SJSA1 (cell line): Measurements from ENCODE around the gene DBT. TPM values are rescaled to one million over a fixed set of nuclear protein-coding genes. Genes with fewer than 3 reads are reported as not detected.
A peak's percentile ranks its signal among the peaks of the same experiment; 100 is the strongest.
"Not testable (repeated sequence)": the region's sequence is repeated elsewhere in the genome, so short reads cannot be mapped to it uniquely, and the experiment has no call there.

Source experiments
- DNase-seq, 2 experiments: peaks; one replicate each; pipeline ENCODE4 v3.0.0-alpha.2; 2015 to 2020; ENCODE audit warnings: low spot score in 2 of 2, low read depth in 1 of 2
- H3K27ac ChIP-seq: fragments of 250-450 bp; sonication (Bioruptor Pico); 2 replicates; pipeline ENCODE4 v1.5.1; 2020; ENCODE audit warnings: mild to moderate bottlenecking, moderate library complexity
- H3K27me3 ChIP-seq: fragments of 250-450 bp; sonication (Bioruptor Pico); replicated peaks from 2 replicates; pipeline ENCODE4 v1.5.1; 2020; ENCODE audit warnings: mild to moderate bottlenecking, moderate library complexity
- H3K36me3 ChIP-seq: fragments of 250-450 bp; sonication (Bioruptor Pico); 2 replicates; pipeline ENCODE4 v1.5.1; 2020; ENCODE audit warnings: mild to moderate bottlenecking
- H3K4me1 ChIP-seq: fragments of 250-450 bp; sonication (Bioruptor Pico); replicated peaks from 2 replicates; pipeline ENCODE4 v1.6.1; 2021; ENCODE audit warnings: mild to moderate bottlenecking
- H3K4me3 ChIP-seq: fragments of 250-450 bp; sonication (Bioruptor Pico); 2 replicates; pipeline ENCODE4 v1.5.1; 2020; ENCODE audit warnings: mild to moderate bottlenecking
- H3K9me3 ChIP-seq: fragments of 250-450 bp; sonication (Bioruptor Pico); replicated peaks from 2 replicates; pipeline ENCODE4 v1.5.1; 2020; ENCODE audit warnings: mild to moderate bottlenecking
- total RNA-seq: library from RNA; depleted of rRNA; stranded (reverse); fragments of >200 nt; shearing (Covaris generic); gene quantifications from 2 replicates; pipeline ENCODE4 v1.2.3, GENCODE V29; 2014; rRNA removed

The DBT gene
- 6.2 and 6.8 TPM in 2 replicates for total RNA-seq

DNA sequence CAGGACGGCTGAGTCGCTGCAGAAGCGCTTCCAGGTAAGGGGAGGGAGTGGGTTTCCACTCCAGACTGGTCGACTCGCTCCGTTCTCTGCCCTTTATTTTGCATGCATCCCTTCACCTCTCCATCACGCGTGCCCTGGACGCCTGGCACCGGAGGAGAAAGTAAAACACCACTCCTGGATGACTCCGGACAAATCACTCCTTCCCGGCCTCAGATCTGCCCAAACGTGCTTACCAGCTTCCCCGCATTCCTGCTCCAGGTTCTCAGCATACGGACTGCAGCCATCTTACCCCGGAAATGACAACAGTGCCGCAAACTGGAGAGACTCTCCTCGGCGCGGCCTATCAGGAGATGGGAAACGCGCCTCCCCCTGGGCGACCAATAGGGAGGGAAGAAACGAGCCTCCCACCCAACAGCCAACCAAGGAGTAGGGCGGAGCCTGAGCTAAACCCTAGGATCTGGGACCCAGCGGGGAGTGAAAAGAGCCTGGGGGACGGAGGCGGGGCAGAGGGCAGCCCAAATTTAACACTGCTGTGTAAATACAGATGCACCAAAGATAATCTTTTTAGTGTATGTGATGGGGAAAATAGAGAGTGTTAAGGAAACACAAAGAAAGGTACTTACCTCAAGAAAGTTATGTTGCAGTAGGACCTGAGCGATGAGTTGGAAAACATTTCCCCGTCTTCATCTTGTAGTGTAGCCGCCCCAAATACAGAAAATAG is at the start of gene DBT:
DBT (minus strand) TSS at position 298 of the 721 bp plus-strand sequence; CDS start at position 284, 14 bp downstream.
- Histone ChIP-seq H3K4me3 (peak within 1 kb of the TSS; percentile 59), H3K36me3 (no peaks in the 10 kb centered on the region; the same call in 1 of the 2 replicates), H3K9me3 (no peaks in the 10 kb centered on the region), H3K27ac (peak within 1 kb of the TSS; percentile 34), H3K27me3 (no peaks in the 10 kb centered on the region; the same call in 1 of the 2 replicates), H3K4me1 (peaks cover 10% of the 10 kb centered on the region)
- peak; percentile 89 to 94 for DNase-seq

DNA sequence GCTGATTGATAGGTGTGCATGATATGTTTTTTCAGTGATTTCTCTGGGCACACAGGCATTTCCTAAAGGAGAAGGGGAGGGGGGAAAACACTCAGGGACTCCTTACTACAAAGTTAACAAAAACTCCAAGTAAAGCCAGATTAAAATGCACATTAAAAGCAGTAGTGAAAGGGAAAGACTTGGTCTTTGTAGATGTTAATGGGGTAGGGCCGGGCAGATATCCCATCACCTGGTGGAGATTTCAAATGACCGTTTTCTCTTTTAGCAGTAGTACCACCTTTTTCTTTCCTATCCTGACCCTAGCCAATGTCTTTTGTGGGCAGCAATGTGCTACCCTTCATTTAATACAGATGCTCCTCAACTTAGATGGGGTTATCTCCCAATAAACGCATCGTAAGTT is 48.9 kb upstream of the DBT start:
- Histone ChIP-seq H3K4me3 (no peak overlapping the region), H3K27ac (no peak overlapping the region), H3K36me3 (no peaks in the 10 kb centered on the region), H3K4me1 (no peaks in the 10 kb centered on the region), H3K9me3 (no peaks in the 10 kb centered on the region), H3K27me3 (no peaks in the 10 kb centered on the region)
- no peak for DNase-seq

DNA sequence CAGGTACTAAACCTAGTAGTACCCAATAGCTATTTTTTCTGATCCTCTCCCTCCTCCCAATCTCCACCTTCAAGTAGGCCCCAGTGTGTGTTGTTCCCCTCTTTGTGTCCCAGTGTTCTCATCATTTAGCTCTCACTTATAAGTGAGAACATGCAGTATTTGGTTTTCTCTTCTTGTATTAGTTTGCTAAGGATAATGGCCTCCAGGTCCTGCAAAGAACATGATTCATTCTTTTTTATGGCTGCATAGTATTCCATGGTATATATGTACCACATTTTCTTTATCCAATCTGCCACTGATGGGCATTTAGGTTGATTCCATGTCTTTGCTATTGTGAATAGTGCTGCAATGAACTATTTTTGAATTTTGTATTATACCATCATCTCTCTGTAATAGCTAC is 47.4 kb upstream of the DBT start:
- H3K4me3 ChIP-seq, H3K27me3 ChIP-seq: not testable (repeated sequence)

DNA sequence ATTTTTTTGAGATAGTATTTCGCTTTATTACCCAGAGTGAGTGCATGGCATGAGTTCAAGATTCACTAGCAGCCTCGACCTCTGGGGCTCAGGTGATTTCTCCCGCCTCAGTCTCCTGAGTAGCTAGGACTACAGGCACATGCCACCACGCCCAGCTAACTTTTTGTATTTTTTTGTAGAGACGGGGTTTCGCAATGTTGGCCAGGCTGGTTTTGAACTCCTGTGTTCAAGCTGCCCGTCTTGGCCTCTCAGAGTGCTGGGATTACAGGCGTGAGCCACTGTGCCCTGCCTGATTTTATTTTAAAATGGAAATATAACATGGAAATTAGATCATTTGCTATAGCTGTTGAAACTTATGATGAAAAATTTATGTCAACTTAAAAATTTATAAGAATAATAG is 46.5 kb upstream of the DBT start:
- peaks cover 5% of the 10 kb centered on the region for H3K4me1 ChIP-seq
- DNase-seq, result no peak
- H3K4me3 ChIP-seq, result no peak overlapping the region
- H3K36me3 ChIP-seq, result peaks cover 17% of the 10 kb centered on the region
- H3K27me3 ChIP-seq, result no peaks in the 10 kb centered on the region
- H3K9me3 ChIP-seq, result no peaks in the 10 kb centered on the region
- H3K27ac ChIP-seq, result no peak overlapping the region

More for the DNA sequence above, 47.4 kb upstream of the DBT start:
- not testable (repeated sequence) for H3K9me3 ChIP-seq, H3K27ac ChIP-seq, DNase-seq, H3K4me1 ChIP-seq
- H3K36me3 ChIP-seq, result peaks cover 11% of the 10 kb centered on the region

DNA sequence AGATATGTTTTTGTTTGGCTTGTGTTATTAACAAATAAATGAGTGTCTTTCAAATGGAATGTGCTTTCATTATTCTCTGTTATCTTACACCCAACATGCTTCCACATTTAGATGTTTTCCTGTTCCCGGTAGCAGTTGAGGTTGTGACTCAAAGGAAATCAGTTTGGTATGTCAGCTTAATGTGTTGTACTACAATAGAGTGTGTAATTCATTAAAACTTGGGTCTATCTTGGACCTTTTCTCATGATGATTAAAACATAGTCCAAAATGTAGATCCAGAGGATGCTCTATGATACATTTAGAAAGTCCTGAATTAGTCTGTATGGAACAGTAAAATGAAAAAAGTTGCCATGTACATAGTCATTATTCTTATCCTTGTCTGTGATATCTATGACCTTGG is 43.1 kb upstream of the DBT start:
- H3K4me3 ChIP-seq, result no peak overlapping the region
- H3K9me3 ChIP-seq, result no peaks in the 10 kb centered on the region
- H3K4me1 ChIP-seq, result peaks cover 5% of the 10 kb centered on the region
- H3K27ac ChIP-seq, result no peak overlapping the region
- peaks cover 39% of the 10 kb centered on the region for H3K36me3 ChIP-seq
- no peaks in the 10 kb centered on the region for H3K27me3 ChIP-seq
- peak in 1 of 2 experiments; percentile 1 for DNase-seq

DNA sequence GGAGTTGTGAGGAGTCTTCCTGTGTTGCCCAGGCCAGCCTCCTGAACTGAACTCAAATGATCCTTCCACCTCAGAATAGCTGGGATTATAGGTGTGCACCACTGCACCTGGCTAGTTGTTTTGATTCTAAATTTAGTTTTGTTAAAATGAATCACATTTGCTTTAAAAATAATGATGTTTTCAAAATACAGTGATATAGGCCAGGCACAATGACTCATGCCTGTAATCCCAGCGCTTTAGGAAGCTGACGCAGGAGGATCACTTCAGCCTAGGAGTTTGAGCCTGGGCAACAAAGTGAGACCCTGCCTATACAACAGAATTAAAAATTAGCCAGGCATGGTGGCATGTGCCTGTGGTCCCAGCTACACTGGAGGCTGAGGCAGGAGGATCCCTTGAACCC is 40.7 kb upstream of the DBT start:
- Histone ChIP-seq H3K9me3 (no peaks in the 10 kb centered on the region), H3K4me1 (peaks cover 5% of the 10 kb centered on the region), H3K4me3 (no peak overlapping the region), H3K27ac (no peak overlapping the region), H3K36me3 (peaks cover 58% of the 10 kb centered on the region), H3K27me3 (no peaks in the 10 kb centered on the region)
- no peak for DNase-seq

DNA sequence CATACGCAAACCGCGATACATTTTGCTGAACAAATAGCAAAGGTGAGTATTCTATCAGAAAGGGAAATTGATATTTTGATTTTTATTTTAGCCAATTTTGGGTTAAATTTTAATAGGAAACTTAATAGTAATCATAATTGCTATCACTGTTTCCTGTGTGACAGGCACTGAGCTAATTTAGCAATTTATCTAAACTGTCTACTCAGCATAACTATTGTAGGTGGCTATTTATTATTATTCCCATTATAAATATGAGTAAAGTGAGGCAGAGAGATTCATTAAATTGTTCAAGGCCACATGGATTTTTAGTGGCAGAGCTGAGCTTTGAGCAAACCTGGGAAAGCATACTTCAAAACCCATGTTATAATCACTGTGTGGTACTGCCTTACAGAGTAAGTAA is 37.5 kb upstream of the DBT start:
- peaks cover under 1% of the 10 kb centered on the region; the same call in 1 of the 2 replicates for H3K4me1 ChIP-seq
- H3K27me3 ChIP-seq, result no peaks in the 10 kb centered on the region

DNA sequence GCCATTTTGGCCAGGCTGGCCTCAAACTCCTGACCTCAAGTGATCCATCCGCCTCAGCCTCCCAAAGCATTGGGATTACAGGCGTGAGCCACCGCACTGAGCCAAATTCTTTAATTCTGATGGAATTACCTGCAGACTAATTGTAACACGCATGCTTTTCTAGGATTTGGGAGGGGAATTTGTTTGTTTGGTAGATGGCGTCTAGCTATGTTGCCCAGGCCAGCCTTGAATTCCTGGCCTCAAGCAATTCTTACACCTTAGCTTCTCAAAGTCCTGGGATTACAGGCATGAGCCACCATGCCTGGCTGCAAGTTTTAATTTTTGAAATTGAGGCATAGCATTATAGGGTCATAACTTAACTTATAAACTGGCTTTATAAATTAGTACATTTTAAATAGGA is 35.0 kb upstream of the DBT start:
- H3K4me3 ChIP-seq, result no peak overlapping the region
- no peak overlapping the region for H3K27ac ChIP-seq

More for the DNA sequence above, 37.5 kb upstream of the DBT start:
- H3K27ac ChIP-seq, result no peak overlapping the region
- no peak for DNase-seq
- peaks cover 70% of the 10 kb centered on the region for H3K36me3 ChIP-seq
- no peaks in the 10 kb centered on the region for H3K9me3 ChIP-seq
- H3K4me3 ChIP-seq, result no peak overlapping the region

DNA sequence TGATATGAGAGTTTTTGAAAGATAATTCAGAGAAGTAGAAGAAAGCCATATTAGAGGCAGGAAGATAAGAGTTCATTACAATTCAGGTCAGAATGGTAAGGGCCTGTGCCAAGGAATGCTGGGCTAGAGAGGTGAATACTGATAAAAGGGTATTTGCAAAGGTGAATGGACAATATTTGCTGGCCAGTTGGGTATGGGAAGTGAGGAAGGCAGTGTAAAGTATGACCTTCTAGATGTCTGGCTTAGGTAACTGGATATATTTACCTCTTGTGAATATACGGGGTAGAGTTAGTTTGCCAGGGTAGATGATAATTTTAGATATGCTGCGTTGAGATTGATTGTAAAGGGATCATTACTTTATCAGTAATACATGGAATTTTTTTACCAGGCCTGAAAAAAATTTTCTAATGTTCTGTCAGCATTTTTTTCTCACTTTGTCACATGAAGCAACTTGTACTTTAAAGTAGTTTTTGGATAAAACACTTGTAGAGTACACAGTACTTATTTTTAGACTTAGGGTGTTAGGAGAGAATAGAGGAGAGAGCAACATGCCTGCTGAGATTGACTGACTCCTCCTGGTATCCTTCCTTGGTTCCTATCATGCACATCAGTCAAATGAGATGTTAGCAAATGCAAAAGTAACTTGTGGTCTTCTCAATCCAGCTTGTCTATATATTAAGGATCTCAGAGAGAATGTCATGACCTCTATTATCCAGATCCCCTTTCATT is 30.5 kb upstream of the DBT start:
- no peaks in the 10 kb centered on the region for H3K4me1 ChIP-seq
- H3K4me3 ChIP-seq, result no peak overlapping the region
- H3K27me3 ChIP-seq, result no peaks in the 10 kb centered on the region
- no peaks in the 10 kb centered on the region for H3K9me3 ChIP-seq
- no peak overlapping the region for H3K27ac ChIP-seq
- peaks cover 88% of the 10 kb centered on the region for H3K36me3 ChIP-seq
- DNase-seq, result no peak

More for the DNA sequence above, 35.0 kb upstream of the DBT start:
- no peaks in the 10 kb centered on the region for H3K9me3 ChIP-seq
- no peak for DNase-seq
- H3K36me3 ChIP-seq, result peaks cover 75% of the 10 kb centered on the region
- H3K4me1 ChIP-seq, result no peaks in the 10 kb centered on the region
- no peaks in the 10 kb centered on the region for H3K27me3 ChIP-seq

DNA sequence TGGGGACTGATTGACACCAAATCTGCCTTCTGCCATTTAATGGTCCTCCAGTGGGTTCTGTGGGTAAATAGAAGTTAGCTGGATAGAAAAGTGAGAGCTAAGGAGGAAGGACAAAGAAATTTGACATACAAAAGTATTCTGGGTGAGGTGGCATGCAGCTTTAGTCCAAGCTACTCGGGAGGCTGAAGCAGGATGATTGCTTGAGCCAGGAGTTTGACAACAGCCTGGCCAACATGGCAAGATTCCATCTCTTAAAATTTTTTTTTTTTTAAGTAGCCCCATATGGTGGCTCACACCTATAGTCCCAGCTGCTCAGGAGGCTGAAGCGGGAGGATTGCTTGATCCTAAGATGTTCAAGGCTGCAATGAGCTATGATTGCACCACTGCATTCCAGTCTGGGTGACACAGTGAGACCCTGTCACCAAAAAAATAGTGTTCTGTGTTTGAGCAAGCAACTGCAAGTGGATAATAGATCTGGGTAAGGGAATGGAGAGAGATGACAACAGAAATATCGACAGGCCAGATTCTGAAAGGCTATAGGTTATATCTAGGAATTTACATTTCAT is 29.8 kb upstream of the DBT start:
- Histone ChIP-seq H3K36me3 (peaks cover 88% of the 10 kb centered on the region), H3K27ac (no peak overlapping the region), H3K4me1 (no peaks in the 10 kb centered on the region), H3K9me3 (no peaks in the 10 kb centered on the region), H3K27me3 (no peaks in the 10 kb centered on the region), H3K4me3 (no peak overlapping the region)
- no peak for DNase-seq

DNA sequence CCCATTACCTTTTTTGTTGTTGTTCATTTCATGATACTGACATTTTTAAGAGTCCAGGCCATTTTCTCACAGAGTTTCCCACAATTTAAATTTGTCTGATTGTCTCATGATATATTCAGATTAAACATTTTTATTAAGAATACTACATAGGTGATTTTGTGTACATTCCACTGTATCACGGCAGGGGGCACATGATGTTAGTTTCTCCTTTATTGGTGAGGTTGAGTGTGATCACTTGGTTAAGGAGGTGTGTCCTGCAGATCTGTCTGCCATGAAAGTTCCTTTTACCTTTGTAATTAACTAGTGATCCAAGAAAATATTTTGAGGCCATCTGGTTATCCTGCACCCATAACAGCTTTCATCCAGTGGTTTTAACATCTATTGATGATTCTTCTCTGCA is 28.2 kb upstream of the DBT start:
- no peaks in the 10 kb centered on the region for H3K9me3 ChIP-seq
- no peaks in the 10 kb centered on the region for H3K4me1 ChIP-seq
- no peak overlapping the region for H3K27ac ChIP-seq
- no peaks in the 10 kb centered on the region for H3K27me3 ChIP-seq
- H3K36me3 ChIP-seq, result peaks cover 97% of the 10 kb centered on the region
- DNase-seq, result no peak
- H3K4me3 ChIP-seq, result no peak overlapping the region

DNA sequence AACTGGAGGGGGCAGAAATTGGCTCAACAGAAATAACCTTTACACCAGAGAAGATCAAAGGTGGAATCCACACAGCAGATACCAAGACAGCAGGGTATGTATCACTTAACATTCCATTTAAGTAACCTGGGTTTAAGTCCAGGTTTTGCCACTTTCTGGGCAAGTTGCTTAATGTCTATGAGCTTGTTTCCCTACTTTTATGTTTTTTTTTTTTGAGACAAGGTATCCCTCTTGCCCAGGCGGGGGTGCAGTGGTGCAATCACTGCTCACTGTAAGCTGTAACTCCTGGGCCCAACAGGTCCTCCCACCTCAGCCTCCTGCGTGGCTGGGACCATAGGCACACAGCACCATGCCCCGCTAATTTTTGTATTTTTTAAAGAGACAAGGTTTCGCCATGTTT is 18.6 kb upstream of the DBT start:
- Histone ChIP-seq H3K27me3 (no peaks in the 10 kb centered on the region; the same call in 1 of the 2 replicates), H3K9me3 (no peaks in the 10 kb centered on the region), H3K36me3 (peaks cover 50% of the 10 kb centered on the region), H3K4me3 (no peak overlapping the region), H3K4me1 (no peaks in the 10 kb centered on the region; the same call in 1 of the 2 replicates), H3K27ac (no peak overlapping the region)
- no peak for DNase-seq

DNA sequence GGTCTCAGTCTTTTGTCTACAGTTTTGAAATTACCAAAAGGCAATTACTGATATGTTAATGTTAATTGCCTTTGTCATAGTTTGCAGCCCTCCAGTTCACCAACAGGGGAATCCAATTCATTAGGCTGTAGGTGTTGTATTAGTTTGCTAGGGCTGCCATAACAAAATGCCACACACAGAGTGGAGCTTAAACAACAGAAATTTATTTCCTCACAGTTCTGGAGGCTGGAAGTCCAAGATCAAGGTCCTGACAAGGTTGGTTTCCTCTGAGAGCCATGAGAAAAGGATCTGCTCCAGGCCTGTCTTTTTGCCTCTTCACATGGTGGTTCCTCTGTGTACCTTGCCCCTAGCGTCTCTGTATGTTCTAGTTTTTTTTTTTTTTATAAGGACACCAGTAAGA is 17.6 kb upstream of the DBT start:
- H3K27ac ChIP-seq, result no peak overlapping the region
- no peak for DNase-seq
- no peaks in the 10 kb centered on the region; the same call in 1 of the 2 replicates for H3K4me1 ChIP-seq
- H3K9me3 ChIP-seq, result no peaks in the 10 kb centered on the region
- H3K27me3 ChIP-seq, result no peaks in the 10 kb centered on the region; the same call in 1 of the 2 replicates
- peaks cover 46% of the 10 kb centered on the region for H3K36me3 ChIP-seq
- peak overlapping the region; percentile 81 for H3K4me3 ChIP-seq

DNA sequence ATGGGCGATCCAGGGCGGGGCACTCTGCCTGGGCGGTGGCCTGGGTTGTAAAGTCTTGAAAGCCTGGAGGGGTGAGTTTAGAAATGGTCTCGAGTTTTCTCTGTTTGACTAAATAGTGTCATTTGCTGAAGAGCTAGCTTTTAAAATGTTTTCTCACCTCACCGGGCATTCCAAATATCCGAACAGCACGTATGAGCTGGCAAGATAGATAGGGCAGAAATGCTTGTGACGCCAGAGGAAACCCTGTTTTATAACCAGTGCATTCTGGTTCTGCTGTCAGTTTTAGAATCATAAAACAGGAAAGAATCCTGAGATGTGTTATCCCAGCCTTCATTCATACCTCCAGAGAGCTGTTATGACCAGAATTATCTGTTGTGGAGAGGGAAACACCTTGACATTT is 17.1 kb upstream of the DBT start:
- H3K27me3 ChIP-seq, result no peaks in the 10 kb centered on the region; the same call in 1 of the 2 replicates
- H3K4me1 ChIP-seq, result no peaks in the 10 kb centered on the region; the same call in 1 of the 2 replicates
- H3K9me3 ChIP-seq, result no peaks in the 10 kb centered on the region
- H3K36me3 ChIP-seq, result peaks cover 40% of the 10 kb centered on the region
- peak overlapping the region; percentile 81 for H3K4me3 ChIP-seq
- H3K27ac ChIP-seq, result peak overlapping the region; percentile 61
- DNase-seq, result peak in 1 of 2 experiments; percentile 7
